Activated naive CD8-positive, alpha-beta T cell treated with anti-CD3 and anti-CD28 coated beads, Interleukin-2, amount 50 U/mL, for 16 hours (primary cell): ENCODE results near the gene PTPRD.

ENCODE experiments used
- DNase-seq: peaks from one replicate; pipeline ENCODE4 v3.0.0-alpha.2; 2020; ENCODE audit warnings: low read depth, low spot score

PTPRD gene

GRCh38 chr9:8268216-8268878 lies 2344.5 kb downstream of the PTPRD start:
- no peak for DNase-seq

DNA sequence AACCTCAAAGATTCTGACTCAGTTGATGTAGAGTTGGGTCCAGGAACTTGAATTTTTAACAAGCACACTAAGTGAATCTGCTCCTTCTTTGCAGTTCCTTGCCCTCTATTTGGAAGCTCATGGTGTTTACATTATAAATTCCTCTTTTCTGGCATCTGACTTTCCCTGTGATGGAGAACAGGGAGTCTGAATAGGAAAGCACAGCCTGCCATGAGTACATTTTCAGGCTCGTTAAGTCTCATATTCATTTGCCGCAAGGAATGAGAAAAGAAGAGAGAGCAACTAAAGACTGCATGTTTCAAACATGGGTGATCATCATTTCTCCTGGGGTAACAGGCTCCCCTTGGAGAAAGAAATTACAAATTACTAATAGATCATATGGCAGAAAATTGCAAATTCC lies 2345.2 kb downstream of the PTPRD start:
- DNase-seq, result no peak

- DNase-seq, result no peak
Observed at GRCh38 chr9:8266861-8267260, 2345.9 kb downstream of the PTPRD start.

GRCh38 chr9:8265281-8265680 lies 2347.5 kb downstream of the PTPRD start:
- no peak for DNase-seq
